ENCODE results near the gene STRA6. TPM values are rescaled to one million over a fixed set of nuclear protein-coding genes. Genes with fewer than 3 reads are reported as not detected.

Gene STRA6
- total RNA-seq, 4 donors from 2014 or later = 0.76 to 2.2 (median 1.5) TPM; not detected in 1

DNA sequence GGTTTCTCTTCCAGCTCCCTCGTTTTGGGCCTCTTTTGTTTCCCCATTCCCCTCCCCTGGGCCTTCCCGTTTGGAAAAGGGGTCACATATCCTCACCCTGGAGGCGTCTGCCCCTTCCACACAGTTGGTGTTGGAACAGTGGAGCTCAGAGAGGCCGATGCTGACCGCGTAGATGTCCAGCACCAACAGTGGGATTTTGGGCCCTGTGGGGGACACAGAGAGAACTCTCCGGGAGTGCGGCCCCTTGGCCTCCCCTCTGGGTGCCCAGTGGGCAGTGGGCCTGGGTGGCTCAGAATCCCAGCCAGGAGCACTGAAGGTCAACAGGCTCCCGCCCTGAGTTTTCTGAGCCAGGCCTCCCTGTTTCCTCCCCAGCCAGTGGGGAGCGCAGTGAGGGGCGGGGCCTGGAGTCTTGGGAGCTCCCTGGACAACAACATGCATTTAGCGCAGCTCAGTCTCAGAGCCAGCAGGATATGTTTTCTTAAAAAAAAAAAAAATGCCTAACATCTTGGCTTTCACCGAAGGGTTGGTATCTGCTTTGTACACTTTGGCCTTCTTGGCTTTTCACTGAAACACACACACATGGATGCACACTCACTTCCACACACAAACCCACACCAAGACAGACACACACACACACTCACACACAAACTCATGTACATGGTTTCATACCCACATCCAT lies 29.7 kb downstream of the STRA6 start:
- Histone ChIP-seq H3K4me1 (peaks cover 6 to 77% (median 17%) of the 10 kb centered on the region in 3 donors), H3K4me3 (peak overlapping the region in 1 of 4 donors; percentile 55), H3K27me3 (peaks cover 0 to 3% (median 0%) of the 10 kb centered on the region in 4 donors), H3K36me3 (no peaks in the 10 kb centered on the region), H3K9me3 (no peaks in the 10 kb centered on the region), H3K27ac (peak overlapping the region; percentile 41 to 83 (median 72))
- no peak for TF ChIP-seq POLR2A (IDR thresholded peaks at IDR 0.05)
- TF ChIP-seq, protein P1, sequence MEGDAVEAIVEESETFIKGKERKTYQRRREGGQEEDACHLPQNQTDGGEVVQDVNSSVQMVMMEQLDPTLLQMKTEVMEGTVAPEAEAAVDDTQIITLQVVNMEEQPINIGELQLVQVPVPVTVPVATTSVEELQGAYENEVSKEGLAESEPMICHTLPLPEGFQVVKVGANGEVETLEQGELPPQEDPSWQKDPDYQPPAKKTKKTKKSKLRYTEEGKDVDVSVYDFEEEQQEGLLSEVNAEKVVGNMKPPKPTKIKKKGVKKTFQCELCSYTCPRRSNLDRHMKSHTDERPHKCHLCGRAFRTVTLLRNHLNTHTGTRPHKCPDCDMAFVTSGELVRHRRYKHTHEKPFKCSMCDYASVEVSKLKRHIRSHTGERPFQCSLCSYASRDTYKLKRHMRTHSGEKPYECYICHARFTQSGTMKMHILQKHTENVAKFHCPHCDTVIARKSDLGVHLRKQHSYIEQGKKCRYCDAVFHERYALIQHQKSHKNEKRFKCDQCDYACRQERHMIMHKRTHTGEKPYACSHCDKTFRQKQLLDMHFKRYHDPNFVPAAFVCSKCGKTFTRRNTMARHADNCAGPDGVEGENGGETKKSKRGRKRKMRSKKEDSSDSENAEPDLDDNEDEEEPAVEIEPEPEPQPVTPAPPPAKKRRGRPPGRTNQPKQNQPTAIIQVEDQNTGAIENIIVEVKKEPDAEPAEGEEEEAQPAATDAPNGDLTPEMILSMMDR (IDR thresholded peaks at IDR 0.05) = no peak
- 47 to 48% methylated on average over 3 to 8 of the region's 13 CpGs for whole genome bisulfite sequencing, 2 donors
- DNase-seq = no peak
- intact Hi-C loops (cut with DNase I) = no loop called here

DNA sequence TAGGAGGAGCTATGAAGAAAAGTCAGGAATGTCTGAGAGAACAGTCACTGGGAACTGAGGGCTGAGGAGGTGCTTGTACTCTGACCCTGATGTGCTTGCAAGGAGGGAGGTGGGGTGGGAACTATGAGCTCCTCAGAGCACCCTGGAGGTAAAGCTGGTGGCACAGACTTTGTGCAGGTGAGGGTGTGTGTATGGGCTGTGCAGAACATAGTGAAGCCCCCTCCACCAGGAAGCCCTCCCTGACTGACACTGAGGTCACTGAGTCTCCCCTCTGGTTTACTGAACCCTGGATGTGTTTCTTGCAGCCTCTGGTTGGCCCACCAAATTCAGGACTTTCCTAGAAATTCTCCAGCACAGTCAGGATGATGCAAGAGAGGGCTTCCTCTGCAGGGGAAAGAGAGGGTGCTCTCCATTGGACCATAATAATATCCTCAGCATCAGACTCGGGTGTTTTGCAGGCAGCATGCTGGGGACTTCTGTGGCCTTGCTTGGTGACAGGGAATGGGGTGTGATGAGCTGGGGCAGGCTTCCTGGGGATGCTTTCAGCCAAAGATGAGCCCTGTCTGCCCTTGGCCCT lies 30.5 kb downstream of the STRA6 start:
- WGBS, 2 donors = no CpG with 5 or more reads among the region's 1 CpG
- Histone ChIP-seq H3K4me3 (no peak overlapping the region), H3K4me1 (peaks cover 6 to 70% (median 13%) of the 10 kb centered on the region in 3 donors), H3K27me3 (peaks cover 0 to 2% (median 0%) of the 10 kb centered on the region in 4 donors), H3K36me3 (no peaks in the 10 kb centered on the region), H3K27ac (peak overlapping the region; percentile 41 to 83 (median 72)), H3K9me3 (no peaks in the 10 kb centered on the region)
- DNase-seq = no peak
- no peak for TF ChIP-seq POLR2A (IDR thresholded peaks at IDR 0.05)
- TF ChIP-seq, protein P1 (IDR thresholded peaks at IDR 0.05) = no peak
- intact Hi-C loops (cut with DNase I) = no loop called here

DNA sequence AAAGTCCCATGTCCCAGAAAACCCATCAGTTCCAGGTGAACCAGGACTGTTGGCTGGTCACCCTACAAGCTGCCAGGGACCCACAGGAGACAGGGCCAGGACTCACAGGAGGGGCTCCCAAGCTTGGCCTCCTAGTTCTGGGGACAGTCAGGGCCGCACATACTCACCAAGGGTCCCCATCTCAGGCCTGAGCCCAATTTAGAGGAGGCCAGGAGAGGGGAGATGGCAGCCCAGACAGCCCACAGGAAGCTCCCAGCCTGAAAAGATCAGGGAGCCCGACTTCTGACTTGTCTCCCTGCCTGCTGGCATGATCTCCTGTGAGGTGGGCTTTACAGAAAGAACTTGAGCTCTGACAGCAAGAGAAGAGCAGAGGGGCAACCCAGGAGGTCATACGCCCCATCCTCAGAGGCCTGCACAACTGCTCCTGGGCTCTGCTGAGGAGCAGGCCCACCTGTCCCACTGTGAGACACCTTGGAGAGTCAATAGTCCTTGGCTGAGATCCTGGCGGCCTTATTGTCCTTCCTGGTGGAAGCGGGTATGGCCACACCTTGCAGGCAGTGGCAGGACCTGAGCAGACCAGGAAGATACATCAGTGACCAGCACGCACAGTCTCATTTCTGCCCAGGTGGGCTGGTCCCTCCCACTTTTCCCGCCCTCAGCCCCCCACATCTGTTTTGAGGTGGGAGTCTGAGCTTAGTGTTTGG lies 31.6 kb downstream of the STRA6 start:
- no peak for TF ChIP-seq POLR2A (IDR thresholded peaks at IDR 0.05)
- TF ChIP-seq, protein P1 (IDR thresholded peaks at IDR 0.05) = no peak
- DNase-seq = no peak
- Histone ChIP-seq H3K36me3 (no peaks in the 10 kb centered on the region), H3K27me3 (no peaks in the 10 kb centered on the region), H3K9me3 (no peaks in the 10 kb centered on the region), H3K4me3 (no peak overlapping the region), H3K4me1 (peaks cover 6 to 60% (median 10%) of the 10 kb centered on the region in 3 donors), H3K27ac (peak overlapping the region in 2 of 4 donors; percentile 7 to 61)
- 83 to 89% methylated on average over 1 to 4 of the region's 7 CpGs for WGBS, 2 donors
- intact Hi-C loops (cut with DNase I) = no loop called here

DNA sequence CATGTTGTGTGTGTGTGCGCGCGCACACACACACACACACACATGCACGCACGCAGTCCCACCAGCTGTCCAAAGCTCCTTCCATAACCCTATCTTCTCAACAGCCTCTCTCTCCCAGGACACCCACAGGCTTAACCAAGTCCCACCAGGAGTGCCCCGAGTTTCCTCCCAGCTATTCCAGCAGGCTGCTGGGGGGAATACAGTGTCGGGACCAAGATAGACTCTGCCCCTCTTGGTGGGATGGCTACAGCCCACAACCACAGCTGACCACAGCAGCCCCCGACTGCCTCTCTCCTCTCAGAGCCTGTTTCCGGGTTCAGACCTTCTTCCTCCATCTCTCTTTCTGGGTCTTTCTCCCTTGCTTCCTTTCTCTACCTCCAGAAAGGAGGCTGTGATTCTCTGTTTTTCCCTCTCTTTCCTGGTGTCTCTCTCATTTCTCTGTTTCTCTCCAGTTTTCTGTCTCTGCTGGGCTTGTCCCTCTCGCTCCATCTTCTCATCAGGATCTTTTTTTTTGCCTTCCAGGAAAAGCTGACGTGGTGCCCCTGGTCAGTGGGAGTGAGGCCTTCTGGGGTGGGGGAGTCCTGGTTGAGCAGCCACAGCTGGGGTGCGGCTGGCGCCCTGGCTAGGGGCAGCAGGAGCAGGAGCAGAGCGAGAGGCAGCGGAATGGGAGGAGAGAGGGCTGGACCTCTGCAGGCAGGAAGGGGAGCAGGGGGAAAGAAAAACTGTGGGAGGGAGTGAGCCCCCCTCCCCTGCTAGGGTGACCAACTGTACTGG lies 32.3 kb downstream of the STRA6 start:
- Histone ChIP-seq H3K27me3 (no peaks in the 10 kb centered on the region), H3K36me3 (no peaks in the 10 kb centered on the region), H3K4me3 (no peak overlapping the region), H3K9me3 (no peaks in the 10 kb centered on the region), H3K4me1 (peaks cover 6 to 52% (median 10%) of the 10 kb centered on the region in 3 donors), H3K27ac (peak overlapping the region in 2 of 4 donors; percentile 7 to 61)
- intact Hi-C loops (cut with DNase I) = no loop called here
- TF ChIP-seq, protein P1 (IDR thresholded peaks at IDR 0.05) = no peak
- TF ChIP-seq POLR2A (IDR thresholded peaks at IDR 0.05) = no peak
- 82 to 85% methylated on average over 11 to 12 of the region's 15 CpGs for WGBS, 2 donors
- no peak for DNase-seq

Data from esophagus squamous epithelium (tissue), 5 donors.